Activated naive CD4-positive, alpha-beta T cell (primary cell): ENCODE measurements around the gene NEU1.
A peak's percentile ranks its signal among the peaks of the same experiment; 100 is the strongest.

Source experiments
- DNase-seq, 4 experiments: peaks; one replicate each; lab custom pipeline; 2025; lab: John Stamatoyannopoulos, UW

NEU1 gene

DNA sequence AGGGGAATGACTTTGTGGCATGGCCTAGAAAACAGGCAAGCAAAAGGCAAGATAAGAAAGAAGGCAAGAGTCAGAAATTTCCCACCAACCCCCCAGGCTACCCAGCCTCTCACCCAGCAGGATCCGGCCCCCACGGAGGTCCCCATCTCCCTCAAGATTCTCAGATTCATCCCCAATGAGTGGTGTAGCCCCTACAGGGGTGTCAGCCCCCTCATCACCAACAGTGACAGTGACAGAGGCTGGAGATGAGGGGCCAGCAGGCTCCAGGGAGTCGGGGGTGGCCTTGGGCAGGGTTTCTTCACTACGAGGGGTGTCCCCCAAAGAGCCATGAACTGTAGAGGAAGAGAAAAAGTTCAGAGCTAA is 33.9 kb upstream of the NEU1 start:
- DNase-seq = no peak

- DNase-seq = no peak
Measured at GRCh38 chr6:31892821-31893220, 30.2 kb upstream of the NEU1 start.

- no peak for DNase-seq
Measured at GRCh38 chr6:31889331-31889972, 26.8 kb upstream of the NEU1 start.

- DNase-seq = peak; percentile 16 to 61 (median 32)
Measured at GRCh38 chr6:31888276-31889258, 25.9 kb upstream of the NEU1 start.

DNA sequence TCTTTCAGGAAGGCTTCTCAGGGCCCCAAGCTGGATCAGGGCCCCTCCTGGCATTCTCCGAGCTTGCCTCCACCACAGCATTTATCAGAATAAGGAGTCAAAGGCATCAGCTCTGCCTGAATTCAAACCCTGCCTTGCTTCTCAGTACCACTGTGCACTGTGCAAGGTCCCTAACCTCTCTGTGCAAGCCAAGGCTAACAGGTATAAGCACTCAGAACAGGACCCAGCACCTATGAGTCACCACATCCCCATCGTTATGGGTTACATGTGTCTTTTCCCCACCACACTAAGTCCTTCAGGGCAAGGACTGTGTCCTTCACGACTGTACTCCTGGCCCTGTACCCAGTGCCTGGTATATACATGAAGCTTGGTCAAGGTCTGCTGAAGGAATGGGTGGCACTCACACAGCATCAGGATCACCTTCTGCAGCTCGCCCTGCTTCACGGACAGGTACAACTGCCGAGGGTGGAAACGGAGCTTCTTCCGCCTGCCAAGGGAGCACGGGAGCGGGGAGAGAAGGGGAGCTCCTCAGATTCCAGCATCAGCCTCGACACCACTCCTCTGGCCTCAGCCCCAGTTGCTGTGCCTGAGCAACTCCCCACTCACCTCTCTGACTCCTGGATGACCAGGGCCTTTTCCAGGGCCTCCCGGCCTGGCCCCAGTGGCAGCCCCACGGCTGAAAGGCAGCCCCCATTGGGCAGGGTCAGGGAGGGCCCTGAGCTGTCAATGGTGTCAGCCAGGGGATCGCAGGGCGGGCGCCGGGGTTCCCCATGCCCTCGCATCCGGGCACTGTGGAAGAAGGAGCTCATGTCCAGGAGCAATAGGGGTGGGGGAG is 24.8 kb upstream of the NEU1 start:
- no peak for DNase-seq

DNA sequence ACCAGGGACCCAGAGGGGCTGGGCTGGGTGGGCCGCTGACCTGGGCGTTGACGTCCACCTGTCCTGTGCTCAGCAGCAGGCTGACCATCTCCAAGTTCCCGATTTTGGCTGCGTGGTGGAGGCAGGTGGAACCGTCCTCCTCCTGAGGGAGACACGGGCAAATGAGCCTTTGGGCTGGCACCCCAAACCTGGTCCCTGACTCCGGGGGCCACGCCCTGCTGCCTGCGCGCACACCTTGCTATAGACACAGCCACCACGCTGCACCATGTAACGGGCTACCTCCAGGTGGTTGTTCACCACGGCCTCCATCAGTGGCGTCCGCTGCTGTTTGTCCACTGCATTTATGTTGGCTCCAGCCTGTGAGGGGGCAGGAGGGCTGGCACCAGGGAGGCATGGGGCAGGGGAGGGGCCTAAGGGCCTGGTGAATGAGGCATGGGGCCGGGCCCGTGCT is 23.9 kb upstream of the NEU1 start:
- DNase-seq = no peak

DNA sequence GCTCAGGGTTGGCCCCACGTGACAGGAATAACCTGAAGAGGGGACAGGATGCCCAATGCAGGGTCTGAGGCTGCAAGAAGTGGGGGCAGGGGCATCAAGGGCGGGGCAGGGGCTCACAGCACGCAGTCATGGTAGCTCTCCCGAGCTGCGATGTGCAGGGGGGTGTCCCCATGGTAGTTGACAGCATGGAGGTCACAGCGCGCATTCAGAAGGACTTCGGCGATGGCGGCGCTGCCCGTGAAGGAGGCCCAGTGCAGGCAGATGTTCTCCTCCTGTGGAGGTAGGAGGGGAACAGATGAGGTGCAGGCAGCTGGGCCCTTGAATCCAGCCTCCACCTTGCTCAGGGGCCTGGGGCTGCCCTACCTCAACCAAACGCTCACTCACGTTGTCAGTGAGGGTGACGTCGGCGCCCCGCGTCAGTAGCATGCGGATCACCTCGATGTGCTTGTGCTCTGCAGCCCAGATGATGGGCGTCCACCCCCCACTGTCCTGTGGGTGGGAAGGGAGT is 22.0 kb upstream of the NEU1 start:
- no peak for DNase-seq

DNA sequence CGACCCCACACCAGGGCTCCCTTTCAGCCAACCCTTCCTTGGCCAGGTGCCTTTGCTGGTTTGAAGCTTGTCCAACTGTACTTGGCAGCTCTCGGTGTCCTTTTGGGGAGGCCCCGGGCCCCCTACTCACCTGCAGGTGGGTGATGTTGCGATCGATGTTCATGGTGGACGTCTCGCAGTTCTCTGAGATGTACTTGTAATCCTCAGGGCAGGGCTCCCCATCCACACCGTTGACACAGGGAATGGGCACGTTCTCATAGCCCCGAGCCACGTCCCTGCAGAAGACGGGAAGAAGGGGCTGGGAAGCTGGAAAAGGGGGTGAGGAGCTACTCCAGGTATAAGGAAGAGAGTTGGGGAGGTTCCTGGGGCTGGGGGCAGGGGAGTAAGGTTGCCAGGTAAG is 21.1 kb upstream of the NEU1 start:
- no peak for DNase-seq

- no peak for DNase-seq
Measured at GRCh38 chr6:31882344-31882743, 19.7 kb upstream of the NEU1 start.

GRCh38 chr6:31881136-31881859 is 18.7 kb upstream of the NEU1 start:
- no peak for DNase-seq

DNA sequence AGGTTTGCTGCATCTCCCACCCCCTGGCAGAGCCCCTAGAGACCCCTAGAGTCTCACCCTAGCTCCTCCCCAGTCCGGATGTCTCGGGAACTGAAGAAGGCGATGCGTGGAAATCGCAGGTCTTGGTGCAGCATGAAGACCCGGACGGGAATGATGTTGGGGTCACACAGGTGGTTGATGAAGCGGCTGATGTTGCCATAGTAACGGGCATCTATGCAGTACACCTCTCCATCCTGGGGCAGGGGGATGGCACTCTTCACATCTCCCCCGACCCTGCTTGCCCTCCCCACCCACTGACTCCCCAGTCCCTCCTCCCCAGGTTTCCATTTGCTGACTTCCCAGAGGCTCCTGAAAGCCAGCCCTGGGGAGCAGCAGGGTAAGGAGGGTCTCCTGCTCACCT is 18.0 kb upstream of the NEU1 start:
- DNase-seq = no peak

- no peak for DNase-seq
Measured at GRCh38 chr6:31879901-31880300, 17.3 kb upstream of the NEU1 start.

- DNase-seq = no peak
Measured at GRCh38 chr6:31879143-31879542, 16.5 kb upstream of the NEU1 start.

DNA sequence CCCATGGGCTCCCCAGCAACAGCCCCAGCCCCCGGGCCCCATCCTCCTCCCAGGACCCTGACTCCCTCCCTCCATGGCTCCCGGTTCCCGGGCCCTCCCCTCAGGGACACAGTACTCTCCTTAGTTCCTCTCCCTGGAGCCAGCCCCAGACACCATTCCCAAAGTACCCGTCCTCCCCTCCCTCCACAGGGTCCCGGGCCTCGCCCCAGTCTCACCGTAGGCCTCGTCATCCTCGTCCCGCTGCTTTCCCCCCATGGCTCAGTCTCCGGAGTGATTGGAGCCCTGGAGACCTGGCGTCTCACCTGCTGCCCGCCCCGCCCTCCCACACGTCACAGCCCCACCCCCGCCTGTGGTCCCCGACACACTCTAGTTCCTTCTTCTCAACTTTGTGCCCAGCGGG is 16.1 kb upstream of the NEU1 start, which contains the start of gene SLC44A4:
Gene SLC44A4 (minus strand): TSS at position 272 of the 400 bp plus-strand sequence. CDS start 17 bp downstream, at position 255.
- no peak for DNase-seq

- no peak for DNase-seq
Measured at GRCh38 chr6:31878222-31878621, 15.6 kb upstream of the NEU1 start.

GRCh38 chr6:31877651-31878161 is 15.1 kb upstream of the NEU1 start:
- DNase-seq = no peak

DNA sequence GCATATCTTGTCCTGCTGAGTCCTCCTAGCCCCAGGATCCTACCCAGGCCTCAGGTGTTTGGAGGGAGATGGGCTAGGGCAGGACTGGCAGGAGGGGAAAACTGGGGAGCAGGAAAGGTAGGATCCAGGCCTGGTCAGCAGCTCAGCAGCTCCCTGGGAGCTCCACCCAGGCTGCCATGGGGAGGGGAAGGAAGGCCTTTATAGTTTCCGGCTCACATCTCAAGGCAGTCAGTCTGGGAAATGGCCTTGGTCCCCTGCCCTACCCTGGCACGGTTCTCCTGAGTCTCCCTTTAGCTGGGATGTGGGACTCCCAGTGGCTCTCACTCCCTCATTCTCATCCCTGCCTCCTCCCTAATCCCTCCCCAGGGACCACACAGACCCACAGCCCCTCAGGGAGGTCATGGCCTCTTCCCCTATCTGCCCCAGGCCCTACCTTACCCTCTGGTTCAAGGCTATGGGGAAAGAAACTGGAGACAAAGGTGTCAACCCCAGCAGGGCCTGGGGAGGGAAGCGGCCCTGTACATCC is 14.6 kb upstream of the NEU1 start:
- no peak for DNase-seq

DNA sequence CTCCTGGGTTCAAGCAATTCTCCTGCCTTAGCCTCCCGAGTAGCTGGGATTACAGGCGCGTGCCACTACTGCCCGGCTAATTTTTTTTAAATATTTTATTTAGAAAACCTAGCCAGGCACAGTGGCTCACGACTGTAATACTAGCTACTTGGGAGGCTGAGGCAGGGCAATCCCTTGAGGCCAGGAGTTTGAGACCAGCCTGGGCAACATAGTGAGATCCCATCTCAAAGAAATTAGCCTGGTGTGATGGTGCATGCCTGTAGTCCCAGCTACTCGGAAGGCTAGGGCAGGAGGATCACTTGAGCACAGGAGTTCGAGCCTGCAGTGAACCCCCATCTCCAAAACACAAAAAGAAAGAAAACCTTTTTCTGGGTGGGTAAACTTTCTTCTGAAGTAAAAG is 13.7 kb upstream of the NEU1 start:
- DNase-seq = no peak

DNA sequence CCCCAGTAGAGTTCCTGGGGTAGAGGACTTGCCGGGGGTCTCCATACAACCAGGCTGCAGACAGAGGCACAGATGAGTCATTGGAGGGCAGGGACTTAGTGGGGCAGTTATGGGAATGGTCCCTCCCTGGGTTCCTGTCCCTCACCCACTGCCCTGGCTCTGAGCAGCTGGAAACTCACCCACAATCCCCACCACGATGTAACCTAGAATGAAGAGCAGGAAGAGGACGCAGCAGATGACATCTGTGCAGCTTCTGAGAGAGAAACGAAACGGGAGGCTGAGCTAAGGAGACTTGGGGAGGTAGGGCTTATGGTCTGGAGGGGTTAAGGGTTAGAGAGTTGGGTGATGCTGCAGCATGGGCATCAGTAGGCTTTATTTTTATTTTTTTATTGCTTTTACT is 13.3 kb upstream of the NEU1 start:
- no peak for DNase-seq

GRCh38 chr6:31874836-31875572 is 12.4 kb upstream of the NEU1 start:
- DNase-seq = no peak
